GM19025 (cell line): ENCODE data around the gene PIP.
"Not testable (repeated sequence)": the region's sequence is repeated elsewhere in the genome, so short reads cannot be mapped to it uniquely, and the experiment has no call there.

ENCODE experiments used
- ATAC-seq: cut with Tn5 transposase; IDR thresholded peaks from one replicate; pipeline ENCODE4 v1.9.1; 2021; ENCODE audit warnings: mild to moderate bottlenecking, low read depth, moderate library complexity; ENCODE audit not compliant: unreplicated experiment

The PIP gene

DNA sequence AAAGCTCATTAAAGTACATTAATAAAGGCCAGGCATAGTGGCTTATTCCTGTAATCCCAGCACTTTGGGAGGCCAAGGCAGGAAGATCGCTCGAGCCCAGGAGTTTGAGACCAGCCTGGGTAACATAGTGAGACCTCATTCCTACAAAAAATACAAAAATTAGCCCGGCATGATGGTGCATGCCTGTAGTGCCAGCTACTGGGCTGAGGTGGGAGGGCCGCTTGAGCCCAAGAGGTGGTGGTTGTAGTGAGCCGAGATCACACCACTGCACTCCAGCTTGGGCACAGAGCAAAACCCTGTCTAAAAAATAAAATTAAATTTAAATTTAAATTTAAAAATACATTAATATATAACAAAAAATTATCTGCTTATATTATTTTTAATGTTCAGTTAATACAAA, 44.3 kb downstream of the PIP start:
- no peak for ATAC-seq

DNA sequence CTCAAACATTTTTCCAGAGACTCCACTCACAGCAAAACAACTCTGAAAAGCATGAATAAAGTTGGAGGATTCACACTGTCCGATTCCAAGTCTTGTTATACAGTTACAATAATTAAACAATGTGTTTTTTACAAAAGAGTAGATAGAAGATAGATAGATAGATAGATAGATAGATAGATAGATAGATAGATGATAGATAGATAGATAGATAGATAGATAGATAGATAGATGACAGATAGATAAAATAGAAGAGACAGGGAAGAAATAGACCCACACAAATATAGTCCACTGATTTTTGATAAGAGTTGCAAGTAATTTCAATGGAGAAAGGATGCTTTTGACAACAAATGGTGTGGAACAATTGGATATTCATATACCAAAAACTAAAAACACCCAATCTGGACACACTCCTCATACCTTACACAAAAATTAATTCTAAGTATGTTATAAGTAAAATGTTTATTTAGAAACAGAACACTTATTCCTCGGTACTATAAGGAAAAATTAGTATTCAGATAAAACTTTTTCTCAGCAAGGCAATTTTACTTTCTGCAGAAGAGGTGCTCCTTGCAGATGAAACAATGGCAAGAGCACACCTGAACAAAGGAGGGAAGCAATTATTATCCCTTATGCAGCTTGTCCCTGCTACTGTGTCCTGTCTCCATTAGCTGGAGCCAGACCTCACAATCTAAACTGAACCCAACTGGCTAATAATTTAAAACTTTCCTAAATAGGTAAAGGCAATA, 45.7 kb downstream of the PIP start:
- ATAC-seq: no peak

DNA sequence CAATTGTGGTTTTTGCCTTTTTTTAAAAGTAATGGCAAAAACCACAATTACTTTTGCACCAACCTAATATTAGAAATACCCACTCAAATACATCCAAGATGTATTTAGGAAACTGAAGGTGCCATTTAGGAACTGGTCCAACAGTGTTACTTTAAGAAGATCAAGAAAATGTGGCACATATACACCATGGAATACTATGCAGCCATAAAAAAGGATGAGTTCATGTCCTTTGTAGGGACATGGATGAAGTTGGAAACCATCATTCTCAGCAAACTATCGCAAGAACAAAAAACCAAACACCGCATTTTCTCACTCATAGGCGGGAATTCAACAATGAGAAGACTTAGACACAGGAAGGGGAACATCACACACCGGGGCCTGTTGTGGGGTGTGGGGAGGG, 48.9 kb downstream of the PIP start:
- ATAC-seq: not testable (repeated sequence)

DNA sequence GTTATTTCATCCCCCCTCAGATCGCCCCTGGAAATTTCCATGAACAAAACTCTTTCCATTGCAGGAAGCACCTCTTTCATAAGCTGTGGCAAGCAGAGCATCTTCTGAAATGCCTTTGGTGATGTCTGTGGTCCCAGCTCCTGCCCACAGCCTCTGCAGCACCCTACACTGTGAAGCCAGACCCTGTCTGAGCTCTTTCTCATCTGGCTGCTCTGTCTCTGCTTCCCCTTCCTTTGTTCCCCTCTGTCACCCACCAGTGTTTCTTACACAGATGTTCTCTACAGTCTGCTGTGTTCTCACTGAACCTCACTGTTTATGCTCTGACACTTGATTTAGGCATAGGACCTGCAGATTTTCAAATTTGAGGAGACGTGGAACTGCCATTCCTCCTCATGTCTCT, 49.5 kb downstream of the PIP start:
- no peak for ATAC-seq

DNA sequence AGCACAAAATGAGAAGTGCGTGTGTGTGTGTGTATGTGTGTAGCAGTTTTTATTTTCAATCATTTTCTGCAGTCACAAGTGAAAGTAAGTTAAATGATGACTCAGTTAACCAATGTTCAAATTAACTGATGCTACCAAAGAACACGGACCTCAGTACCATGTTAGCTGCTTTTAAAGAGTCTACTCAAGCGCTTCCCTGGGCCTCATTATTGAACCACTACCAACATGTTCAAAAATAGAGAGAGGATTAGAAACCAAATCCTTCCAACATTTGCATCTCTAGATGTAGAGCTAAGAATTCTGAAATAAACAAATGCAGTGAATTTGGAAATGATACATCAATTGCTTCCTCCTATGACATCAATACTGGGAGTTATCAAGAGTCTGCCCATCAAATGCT, 51.1 kb downstream of the PIP start, which contains the start of gene TAS2R39:
TAS2R39 (plus strand) TSS at position 396 of the 400 bp plus-strand sequence; CDS start at position 396, 0 bp downstream.
- ATAC-seq: no peak

DNA sequence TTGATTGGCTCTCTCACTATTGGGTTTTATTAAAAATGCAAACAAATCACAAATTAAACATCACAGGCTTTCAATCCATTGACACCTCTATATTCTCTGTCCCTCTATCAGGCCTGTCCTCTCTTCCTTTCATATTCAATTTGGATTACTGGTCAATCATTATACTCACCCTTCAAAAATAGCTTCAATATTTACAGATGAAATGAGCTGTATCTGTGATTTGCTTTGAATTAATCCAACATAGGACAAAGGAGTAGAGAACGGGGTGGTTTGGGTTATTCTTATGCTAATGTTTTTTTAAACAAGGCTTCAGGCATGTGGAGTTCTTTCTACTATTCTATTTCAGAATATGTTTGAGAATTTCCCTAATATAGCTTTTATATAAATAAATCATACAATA, 53.7 kb downstream of the PIP start:
- ATAC-seq: no peak

DNA sequence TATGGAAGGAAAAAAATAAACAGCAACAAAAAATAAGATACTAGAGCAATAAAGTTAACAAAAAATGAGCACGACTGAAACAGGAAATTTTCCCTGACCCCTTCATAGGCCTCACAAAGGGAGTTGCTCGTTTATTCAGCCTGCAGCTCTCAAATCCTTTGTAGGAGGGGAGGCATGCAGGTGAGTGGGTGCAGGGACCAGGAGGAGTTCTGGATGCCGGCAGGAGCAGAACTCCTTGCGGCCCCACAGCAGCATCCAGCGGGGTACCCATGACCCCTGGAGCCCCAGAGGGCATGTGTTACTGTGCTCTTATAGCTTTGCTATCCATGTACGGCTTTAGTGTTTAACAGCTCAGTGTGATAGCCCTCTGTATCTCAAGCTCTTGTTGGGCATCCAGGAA, 57.1 kb downstream of the PIP start:
- ATAC-seq: no peak
